SKM-1 treated with dmso at 0.1 percent for 144 hours (cell line): Measurements from ENCODE around the gene TNS4.

Experiments used
- DNase-seq: peaks from one replicate; lab custom pipeline; 2025; ENCODE audit not compliant: unreplicated experiment; lab: John Stamatoyannopoulos, UW

The TNS4 gene

GRCh38 chr17:40535924-40536294, 34.5 kb upstream of the TNS4 start:
- no peak for DNase-seq

GRCh38 chr17:40535438-40535837, 34.0 kb upstream of the TNS4 start:
- no peak for DNase-seq

- DNase-seq: no peak
Observed at GRCh38 chr17:40534371-40535189, 33.2 kb upstream of the TNS4 start.

GRCh38 chr17:40533896-40534295, 32.5 kb upstream of the TNS4 start:
- no peak for DNase-seq

- DNase-seq: no peak
Observed at GRCh38 chr17:40532520-40533253, 31.3 kb upstream of the TNS4 start.

DNA sequence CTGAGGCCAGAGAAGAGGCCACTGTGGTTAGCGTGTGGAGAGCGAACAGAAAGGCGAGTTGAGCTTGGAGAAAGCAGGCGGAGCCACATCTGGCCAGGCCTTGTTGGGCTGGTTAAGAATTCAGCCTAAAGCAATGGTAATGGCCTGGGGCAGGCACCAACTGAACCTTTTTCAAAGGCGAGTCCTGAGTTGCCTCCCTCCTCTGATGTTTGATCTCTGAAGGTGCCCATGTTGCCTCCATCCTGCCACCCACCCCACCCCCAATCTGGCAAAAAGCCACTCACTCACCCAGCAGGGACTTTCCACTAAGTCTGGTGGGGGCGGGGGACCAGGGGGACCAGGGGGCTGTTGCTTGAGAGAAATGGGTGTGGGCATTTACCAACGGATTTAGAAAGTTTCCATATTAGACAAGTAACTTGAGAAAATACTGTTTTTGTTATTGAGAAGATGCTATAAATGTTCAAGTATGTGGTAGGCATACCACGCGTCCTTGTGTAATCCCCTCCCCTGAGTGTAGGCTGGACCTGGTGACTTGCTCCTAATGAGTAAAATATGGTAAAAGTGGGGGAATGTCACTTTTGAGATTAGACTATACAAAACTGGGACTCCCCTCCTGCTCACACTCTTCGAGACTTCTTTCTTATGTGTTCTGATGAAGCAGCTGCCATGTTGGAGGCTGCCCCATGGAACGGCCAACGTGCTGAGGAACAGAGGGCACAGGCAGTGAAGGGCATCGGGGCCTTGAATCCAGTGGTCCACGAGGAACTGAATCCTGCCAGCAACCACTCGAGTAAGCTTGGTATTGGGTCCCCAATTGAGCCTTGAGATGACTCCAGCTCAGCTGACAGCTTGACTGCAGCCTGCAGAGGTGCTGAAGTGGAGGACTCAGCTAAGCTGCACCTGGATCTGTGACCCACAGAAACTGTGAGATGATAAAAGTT, 29.9 kb upstream of the TNS4 start:
- DNase-seq: no peak

GRCh38 chr17:40530531-40530994, 29.1 kb upstream of the TNS4 start:
- no peak for DNase-seq

DNA sequence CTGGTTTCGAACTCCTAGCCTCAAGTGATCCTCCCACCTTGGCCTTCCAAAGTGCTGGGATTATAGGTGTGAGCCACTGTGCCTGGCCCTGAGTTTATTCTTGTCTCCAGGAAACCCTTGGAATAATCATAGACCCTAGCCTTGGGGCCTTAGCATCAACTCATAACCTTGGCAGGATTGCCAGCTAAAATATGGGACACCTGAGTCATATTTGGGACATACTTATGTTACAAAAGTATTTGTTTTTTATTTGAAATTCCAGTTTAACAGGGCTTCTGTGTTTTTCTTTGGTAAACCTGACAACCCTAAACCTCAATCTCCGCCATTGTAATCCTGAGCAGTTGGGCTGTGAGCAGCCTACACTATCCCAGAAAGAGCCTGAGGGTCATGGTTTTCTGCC, 28.6 kb upstream of the TNS4 start:
- no peak for DNase-seq

DNA sequence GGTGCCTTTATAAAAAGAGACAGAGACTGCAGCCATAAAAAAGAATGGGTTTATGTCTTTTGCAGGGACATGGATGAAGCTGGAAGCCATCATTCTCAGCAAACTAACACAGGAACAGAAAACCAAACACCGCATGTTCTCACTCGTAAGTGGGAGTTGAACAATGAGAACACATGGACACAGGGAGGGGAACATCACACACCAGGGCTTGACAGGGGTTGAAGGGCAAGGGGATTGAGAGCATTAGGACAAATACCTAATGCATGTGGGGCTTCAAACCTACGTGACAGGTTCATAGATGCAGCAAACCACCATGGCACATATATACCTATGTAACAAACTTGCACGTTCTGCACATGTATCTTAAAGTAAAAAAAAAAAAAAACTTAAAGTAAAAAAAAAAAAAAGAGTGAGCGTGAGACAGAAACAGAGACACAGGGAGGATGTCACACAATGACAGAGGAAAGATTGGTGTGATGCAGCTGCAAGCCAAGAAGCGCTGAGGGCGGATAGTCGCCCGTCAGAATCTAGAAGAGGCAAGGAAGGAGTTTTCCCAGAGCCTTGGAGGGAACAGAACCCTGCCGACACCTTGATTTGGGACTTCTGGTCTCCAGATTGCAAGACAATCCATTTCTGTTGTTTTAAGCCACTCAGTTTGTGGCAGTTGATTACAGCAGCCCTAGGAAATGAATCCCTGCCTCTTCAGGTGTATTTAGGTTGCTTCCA, 27.4 kb upstream of the TNS4 start:
- DNase-seq: no peak

DNA sequence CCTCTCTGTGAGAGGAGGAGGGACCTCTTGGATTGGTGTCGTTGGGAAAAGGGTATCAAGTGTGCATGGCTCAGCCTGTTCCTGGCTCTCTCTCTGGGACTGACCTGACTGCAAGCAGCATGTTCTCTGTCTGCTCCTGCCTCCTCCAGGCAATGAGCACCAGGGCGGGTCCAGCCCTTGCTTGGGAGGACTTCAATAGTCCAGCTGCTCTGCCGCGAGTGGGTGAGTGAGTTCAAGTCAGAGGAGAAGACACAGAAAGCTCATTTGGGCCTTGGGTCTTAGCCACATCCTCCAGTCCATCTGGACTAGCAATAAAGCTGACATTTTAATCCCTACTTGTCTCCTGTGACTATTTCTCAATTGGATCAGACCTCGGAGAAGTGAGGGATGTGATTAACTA, 25.2 kb upstream of the TNS4 start:
- DNase-seq: no peak

GRCh38 chr17:40525294-40525693, 23.9 kb upstream of the TNS4 start:
- DNase-seq: no peak

DNA sequence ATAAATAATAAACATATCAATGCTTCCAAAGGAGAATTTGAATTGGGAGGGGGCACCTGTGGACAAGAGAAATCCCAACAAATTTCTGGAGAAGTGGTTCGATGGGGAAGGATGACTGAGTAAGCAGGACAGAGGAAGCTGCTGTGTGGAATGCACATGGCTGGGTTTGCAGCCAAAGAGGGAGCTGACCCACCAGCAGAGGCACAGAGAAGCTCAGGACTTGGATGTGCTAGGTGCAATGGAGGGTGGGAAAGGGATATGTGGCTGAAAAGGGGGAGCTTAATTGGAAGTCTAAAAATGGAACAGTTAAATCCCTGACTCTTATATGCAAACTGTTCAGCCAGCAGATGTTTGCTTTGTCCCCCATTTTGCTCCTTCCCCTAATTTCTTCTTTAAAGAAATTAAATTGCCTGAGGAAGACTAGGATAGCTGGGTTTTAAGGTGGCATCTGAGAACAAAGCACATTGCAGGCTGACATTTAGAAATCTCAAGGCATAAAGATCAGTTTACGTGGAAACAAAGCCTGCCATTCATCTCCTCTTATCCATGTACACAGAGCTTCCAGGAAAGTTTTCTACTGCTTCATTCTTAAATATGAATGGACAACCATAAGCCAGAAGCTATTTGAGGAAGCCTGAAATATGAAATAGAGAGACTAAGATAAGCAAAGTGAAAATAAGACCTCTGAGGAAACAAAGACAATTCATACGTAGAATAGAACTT, 23.0 kb upstream of the TNS4 start:
- no peak for DNase-seq

DNA sequence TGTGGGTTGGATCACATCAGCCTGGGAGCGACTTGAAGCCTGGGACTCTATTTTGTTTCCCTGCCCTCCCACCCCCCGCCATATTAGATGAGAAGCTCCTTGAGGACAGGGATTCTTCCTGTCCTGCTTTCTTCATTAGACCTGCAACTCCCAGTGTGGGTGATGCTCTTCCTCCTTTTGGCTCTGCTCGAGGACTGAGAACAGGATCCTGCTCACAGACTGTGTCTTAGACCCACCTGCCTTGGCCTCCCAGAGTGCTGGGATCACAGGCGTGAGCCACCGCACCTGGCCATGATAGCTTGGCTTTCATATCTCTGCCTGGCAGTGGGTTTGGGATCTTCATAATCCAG, 21.5 kb upstream of the TNS4 start:
- DNase-seq: no peak

DNA sequence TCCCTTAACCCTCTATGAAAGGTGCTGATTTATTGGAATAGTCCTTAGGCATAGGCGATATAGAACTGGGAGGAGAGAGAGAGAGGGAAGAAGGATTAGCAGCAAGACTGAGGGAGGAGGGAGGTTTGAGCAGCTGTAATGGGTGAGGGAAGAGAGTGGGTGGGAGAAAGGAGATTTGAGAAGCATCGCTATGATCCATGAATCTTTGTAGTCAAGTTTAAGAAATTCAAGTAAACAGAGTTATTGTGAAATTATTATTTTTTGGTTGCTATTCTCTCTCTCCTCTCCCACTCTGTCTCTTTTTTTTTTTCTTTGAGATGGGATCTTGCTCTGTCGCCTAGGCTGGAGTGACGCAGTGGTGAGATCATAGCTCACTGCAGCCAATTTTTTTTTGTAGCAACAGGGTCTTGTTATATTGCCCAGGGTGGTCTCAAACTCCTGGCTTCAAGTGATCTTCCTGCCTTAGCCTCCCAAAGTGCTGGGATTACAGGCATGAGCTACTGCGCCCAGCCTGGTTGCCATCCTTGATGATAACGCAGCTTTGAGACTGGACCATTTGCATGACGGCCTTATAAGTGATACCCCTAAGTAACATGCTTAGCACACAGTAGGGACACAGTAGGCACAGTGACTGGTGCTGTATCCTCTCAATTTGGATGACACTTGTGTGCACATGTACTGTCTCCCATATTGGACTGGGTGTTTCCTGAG, 21.0 kb upstream of the TNS4 start:
- no peak for DNase-seq

- no peak for DNase-seq
Observed at GRCh38 chr17:40520991-40521453, 19.6 kb upstream of the TNS4 start.

DNA sequence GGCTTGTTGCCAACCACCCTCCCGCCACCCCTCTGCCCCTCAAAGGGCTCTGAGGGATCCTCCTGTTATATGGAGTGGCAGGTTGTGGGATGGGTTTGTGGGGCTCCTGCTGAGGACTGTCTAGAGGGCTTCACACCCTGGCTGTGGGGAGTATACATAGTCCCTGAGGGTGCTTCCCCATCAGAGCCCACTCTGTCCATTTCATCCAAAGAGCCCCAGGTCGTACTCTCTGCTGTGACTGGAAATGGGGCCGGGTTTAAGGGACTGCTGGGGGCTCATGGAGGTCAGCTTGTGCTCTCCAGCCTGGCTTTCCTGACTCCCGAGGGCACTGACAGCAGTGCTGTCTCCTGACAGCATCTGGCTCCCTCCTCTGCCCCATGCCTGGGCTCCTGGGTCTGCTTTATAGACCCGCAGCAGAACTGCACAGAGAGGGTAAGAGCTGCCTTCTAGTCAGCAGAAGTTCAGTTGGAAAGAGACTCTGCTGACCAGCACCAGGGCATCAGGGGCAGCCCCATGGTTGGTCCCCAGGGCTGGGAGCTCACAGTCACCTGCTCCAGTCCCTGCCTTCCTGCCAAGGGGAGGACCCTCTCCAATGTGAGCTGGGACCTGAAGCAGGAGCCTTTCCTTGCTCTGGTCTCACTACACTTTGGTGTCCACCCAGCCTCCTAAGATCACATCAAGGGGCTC, 17.8 kb upstream of the TNS4 start:
- no peak for DNase-seq

DNA sequence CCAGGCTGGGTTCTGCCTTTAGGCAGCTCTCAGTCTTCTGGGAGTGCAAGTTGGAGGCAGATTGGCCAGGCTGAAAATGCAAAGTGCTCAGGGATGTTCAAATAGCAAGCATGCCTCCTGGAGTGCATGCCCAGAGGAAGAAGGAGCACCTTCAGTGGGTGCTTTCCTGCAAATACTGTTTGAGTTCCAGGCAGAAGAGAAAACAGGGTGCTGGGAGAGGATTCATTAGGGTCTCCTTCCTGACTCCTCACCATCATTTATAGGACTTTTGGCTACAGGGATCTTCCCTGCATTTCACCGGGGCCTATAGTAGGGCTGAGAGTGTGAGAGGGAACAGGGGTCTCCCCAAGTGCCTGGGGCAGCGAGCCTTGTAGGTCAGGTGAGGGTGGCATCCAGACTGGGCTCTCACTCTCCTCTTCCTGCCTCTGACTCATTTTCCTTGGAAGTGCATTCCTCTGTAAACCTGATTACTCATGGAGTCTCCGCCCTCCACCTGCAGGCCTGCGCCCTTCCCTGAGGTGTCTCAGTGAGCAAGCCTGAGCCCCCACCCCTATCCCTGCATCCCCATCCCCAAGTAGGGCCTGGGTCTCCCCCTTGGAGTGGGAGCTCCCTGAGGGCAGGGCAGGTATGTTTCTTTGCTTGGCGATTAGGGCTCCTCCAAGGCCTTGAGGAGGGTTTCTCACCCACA, 17.1 kb upstream of the TNS4 start:
- DNase-seq: no peak

DNA sequence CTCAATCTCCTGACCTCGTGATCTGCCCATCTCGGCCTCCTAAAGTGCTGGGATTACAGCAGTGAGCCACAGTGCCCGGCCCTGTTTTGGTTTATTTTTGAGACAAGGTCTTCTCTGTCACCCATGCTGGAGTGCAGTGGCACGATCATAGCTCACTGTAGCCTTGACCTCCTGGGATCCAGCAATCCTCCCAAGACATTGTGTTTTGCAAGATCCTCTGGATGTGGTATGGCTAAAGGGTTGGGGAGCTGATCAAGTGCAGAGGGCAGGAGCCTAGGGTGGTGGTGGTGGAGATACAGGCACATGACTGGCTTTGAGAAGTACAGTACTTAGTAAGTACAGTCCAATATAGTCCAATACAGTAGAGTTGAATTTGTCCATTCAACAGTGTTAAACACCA, 16.6 kb upstream of the TNS4 start:
- DNase-seq: no peak
